Sigmoid colon (tissue), 4 donors: ENCODE results near the gene CORO1C.

Experiments used
- EP300 ChIP-seq, 4 donors: sonication (generic); formaldehyde crosslinking; IDR thresholded peaks; one replicate each; pipeline ENCODE4 v1.6.1; 2017; ENCODE audit warnings: antibody characterized with exemption in 4 of 4
- POLR2A ChIP-seq, 2 donors: fragments of 450-650 bp; IDR thresholded peaks; one replicate each; pipeline ENCODE4 v1.6.1; 2016; ENCODE audit warnings: antibody characterized with exemption in 2 of 2, mild to moderate bottlenecking in 2 of 2, moderate library complexity in 2 of 2
- POLR2AphosphoS5 ChIP-seq, 4 donors: sonication (generic); formaldehyde crosslinking; IDR thresholded peaks; one replicate each; pipeline ENCODE4 v1.6.1; 2017; ENCODE audit warnings: antibody characterized with exemption in 4 of 4
- TF ChIP-seq, protein P1 (sequence below), 4 experiments: fragments of 450-650 bp in 3 of 4; fragments of 200-600 bp in 1 of 4; IDR thresholded peaks; one replicate each; pipeline ENCODE4 v1.5.1; 2016 to 2019; ENCODE audit warnings: antibody characterized with exemption in 4 of 4, mild to moderate bottlenecking in 3 of 4, moderate library complexity in 2 of 4

DNA sequence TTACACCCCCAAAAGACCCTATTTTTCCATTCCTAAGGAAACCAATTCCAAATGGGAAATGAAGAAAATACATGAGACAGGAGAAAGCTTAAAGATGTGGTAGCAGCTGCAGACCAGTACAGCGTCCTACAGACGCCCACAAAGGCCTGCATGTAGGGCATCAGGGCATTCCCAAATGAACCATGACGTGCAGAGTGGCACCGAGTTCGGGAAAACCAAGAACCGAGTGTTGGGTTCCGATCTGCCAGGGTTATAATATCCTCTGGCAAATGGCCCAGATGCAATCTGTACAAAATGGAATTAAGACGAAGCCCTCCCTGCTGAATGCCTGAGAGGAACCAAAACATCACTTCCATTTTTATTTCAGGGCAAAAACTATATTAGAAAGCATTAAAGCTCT is 63.3 kb downstream of the CORO1C start:
- TF ChIP-seq, protein P1, sequence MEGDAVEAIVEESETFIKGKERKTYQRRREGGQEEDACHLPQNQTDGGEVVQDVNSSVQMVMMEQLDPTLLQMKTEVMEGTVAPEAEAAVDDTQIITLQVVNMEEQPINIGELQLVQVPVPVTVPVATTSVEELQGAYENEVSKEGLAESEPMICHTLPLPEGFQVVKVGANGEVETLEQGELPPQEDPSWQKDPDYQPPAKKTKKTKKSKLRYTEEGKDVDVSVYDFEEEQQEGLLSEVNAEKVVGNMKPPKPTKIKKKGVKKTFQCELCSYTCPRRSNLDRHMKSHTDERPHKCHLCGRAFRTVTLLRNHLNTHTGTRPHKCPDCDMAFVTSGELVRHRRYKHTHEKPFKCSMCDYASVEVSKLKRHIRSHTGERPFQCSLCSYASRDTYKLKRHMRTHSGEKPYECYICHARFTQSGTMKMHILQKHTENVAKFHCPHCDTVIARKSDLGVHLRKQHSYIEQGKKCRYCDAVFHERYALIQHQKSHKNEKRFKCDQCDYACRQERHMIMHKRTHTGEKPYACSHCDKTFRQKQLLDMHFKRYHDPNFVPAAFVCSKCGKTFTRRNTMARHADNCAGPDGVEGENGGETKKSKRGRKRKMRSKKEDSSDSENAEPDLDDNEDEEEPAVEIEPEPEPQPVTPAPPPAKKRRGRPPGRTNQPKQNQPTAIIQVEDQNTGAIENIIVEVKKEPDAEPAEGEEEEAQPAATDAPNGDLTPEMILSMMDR (IDR thresholded peaks at IDR 0.05) = no peak
- no peak for TF ChIP-seq POLR2A (IDR thresholded peaks at IDR 0.05)
- peak in 1 of 4 donors; percentile 6 for TF ChIP-seq POLR2AphosphoS5 (IDR thresholded peaks at IDR 0.05)
- no peak for TF ChIP-seq EP300 (IDR thresholded peaks at IDR 0.05)
